Smooth muscle cell (in vitro differentiated cells): ENCODE measurements around the gene TRIM32. TPM values are rescaled to one million over a fixed set of nuclear protein-coding genes. Genes with fewer than 3 reads are reported as not detected.

Experiments used
- DNase-seq: peaks from one replicate; lab custom pipeline; 2025; ENCODE audit not compliant: unreplicated experiment; lab: John Stamatoyannopoulos, UW
- H2AFZ ChIP-seq: fragments of 200-600 bp; sonication (generic); 2 replicates; pipeline ENCODE4 v1.6.0; 2016; ENCODE audit warnings: antibody characterized with exemption, low read depth, mild to moderate bottlenecking
- H3F3A ChIP-seq: fragments of 200-600 bp; sonication (generic); 2 replicates; pipeline ENCODE4 v1.6.0; 2017; ENCODE audit warnings: antibody characterized with exemption, low read depth
- H3K27ac ChIP-seq: fragments of 200-600 bp; sonication (generic); 2 replicates; pipeline ENCODE4 v1.5.1; 2016; ENCODE audit warnings: low read depth, mild to moderate bottlenecking
- H3K27me3 ChIP-seq: fragments of 200-600 bp; sonication (generic); 2 replicates; pipeline ENCODE4 v1.6.1; 2016; ENCODE audit warnings: low read depth, mild to moderate bottlenecking
- H3K36me3 ChIP-seq: fragments of 200-600 bp; sonication (generic); 2 replicates; pipeline ENCODE4 v1.5.1; 2016; ENCODE audit warnings: low read depth
- H3K4me1 ChIP-seq: fragments of 200-600 bp; sonication (generic); 2 replicates; pipeline ENCODE4 v1.5.1; 2016; ENCODE audit warnings: low read depth
- H3K4me2 ChIP-seq: fragments of 200-600 bp; sonication (generic); 2 replicates; pipeline ENCODE4 v1.6.0; 2016; ENCODE audit warnings: mild to moderate bottlenecking
- H3K4me3 ChIP-seq: fragments of 200-600 bp; sonication (generic); 2 replicates; pipeline ENCODE4 v1.5.1; 2016; ENCODE audit warnings: mild to moderate bottlenecking
- H3K79me2 ChIP-seq: fragments of 200-600 bp; sonication (generic); 2 replicates; pipeline ENCODE4 v1.6.0; 2016; ENCODE audit warnings: low read depth, mild to moderate bottlenecking
- H3K9ac ChIP-seq: fragments of 200-600 bp; sonication (generic); 2 replicates; pipeline ENCODE4 v1.6.0; 2016; ENCODE audit warnings: low read depth
- H3K9me3 ChIP-seq: fragments of 200-600 bp; sonication (generic); replicated peaks from 2 replicates; pipeline ENCODE4 v1.5.1; 2016; ENCODE audit warnings: low read depth
- H4K20me1 ChIP-seq: fragments of 200-600 bp; sonication (generic); 2 replicates; pipeline ENCODE4 v1.6.0; 2016; ENCODE audit warnings: low read depth
- WGBS: methylation state at CpG from one replicate; pipeline ENCODE4 v1.1.7; 2016; ENCODE audit warnings: low lambda C conversion rate; 5-methylcytosine and 5-hydroxymethylcytosine counted together
- polyA plus RNA-seq: library from polyadenylated mRNA; unstranded; fragments of >200 nt; fragmentation: Nextera tagmentation; extraction: Ambion mirVana; gene quantifications from 2 replicates; pipeline ENCODE4 v1.2.1, GENCODE V29; 2016
- total RNA-seq: library from RNA; depleted of rRNA; stranded (reverse); fragments of >200 nt; gene quantifications from 2 replicates; pipeline ENCODE4 v1.2.3, GENCODE V29; 2014
- TF ChIP-seq, protein P1 (sequence below): fragments of 200-600 bp; sonication (generic); IDR thresholded peaks from 2 replicates; pipeline ENCODE4 v1.5.1; 2017; ENCODE audit warnings: borderline replicate concordance, mild to moderate bottlenecking, antibody characterized with exemption; ENCODE audit not compliant: insufficient read depth, poor library complexity, severe bottlenecking

TRIM32 gene
- total and polyA plus RNA-seq, 2 experiments from 2014 or later = 21.5 to 22.7 TPM

DNA sequence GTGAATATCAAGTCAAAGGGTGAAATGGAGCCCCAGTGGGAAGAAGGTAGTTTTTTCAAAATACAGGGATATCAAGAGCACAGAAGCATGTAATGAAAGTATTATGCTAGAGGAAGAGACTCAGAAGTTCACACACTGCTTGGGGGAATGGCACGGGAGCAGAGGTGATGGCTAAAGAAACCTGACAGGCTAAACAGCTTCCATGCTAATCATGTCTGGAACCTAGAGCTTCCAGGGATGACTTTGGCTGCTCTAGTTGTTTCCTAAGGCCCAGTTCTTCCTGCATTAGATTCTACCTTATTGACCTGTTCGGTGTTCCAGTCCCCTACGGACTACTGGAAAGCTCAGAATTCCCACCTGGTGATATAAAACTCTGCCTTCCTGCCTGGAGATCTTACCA is 34.3 kb downstream of the TRIM32 start:
- Histone ChIP-seq H3K4me1 (no peaks in the 10 kb centered on the region), H2AFZ (no peak overlapping the region), H3K9me3 (no peaks in the 10 kb centered on the region), H3K4me2 (no peak overlapping the region), H3K79me2 (no peaks in the 10 kb centered on the region), H3K9ac (no peak overlapping the region), H3K4me3 (no peak overlapping the region), H3F3A (no peaks in the 10 kb centered on the region), H3K36me3 (no peaks in the 10 kb centered on the region), H3K27me3 (no peaks in the 10 kb centered on the region), H4K20me1 (no peaks in the 10 kb centered on the region), H3K27ac (no peak overlapping the region)
- 96% methylated on average over 3 of the region's 3 CpGs for WGBS
- DNase-seq = no peak
- TF ChIP-seq, protein P1, sequence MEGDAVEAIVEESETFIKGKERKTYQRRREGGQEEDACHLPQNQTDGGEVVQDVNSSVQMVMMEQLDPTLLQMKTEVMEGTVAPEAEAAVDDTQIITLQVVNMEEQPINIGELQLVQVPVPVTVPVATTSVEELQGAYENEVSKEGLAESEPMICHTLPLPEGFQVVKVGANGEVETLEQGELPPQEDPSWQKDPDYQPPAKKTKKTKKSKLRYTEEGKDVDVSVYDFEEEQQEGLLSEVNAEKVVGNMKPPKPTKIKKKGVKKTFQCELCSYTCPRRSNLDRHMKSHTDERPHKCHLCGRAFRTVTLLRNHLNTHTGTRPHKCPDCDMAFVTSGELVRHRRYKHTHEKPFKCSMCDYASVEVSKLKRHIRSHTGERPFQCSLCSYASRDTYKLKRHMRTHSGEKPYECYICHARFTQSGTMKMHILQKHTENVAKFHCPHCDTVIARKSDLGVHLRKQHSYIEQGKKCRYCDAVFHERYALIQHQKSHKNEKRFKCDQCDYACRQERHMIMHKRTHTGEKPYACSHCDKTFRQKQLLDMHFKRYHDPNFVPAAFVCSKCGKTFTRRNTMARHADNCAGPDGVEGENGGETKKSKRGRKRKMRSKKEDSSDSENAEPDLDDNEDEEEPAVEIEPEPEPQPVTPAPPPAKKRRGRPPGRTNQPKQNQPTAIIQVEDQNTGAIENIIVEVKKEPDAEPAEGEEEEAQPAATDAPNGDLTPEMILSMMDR = no peak

DNA sequence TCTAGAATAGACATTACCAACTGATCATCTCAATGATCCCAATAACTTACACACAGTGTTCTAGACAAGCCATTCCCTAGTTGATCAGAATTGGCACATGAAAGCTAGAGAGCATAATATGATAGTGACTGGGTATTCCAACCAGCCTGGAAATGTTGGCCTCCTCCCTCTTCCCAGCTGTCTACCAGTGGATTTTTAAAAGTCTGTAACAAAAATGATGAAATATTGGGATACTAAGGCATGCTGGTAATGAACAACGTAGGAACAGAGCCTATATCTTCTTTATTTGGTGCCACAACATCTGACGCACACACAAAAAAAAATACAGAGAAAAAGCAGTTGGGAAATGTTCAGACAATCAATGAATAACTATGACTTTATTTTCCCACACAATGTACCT is 34.8 kb downstream of the TRIM32 start:
- Histone ChIP-seq H3K4me2 (no peak overlapping the region), H2AFZ (no peak overlapping the region), H3K36me3 (no peaks in the 10 kb centered on the region), H3K4me1 (no peaks in the 10 kb centered on the region), H3K79me2 (no peaks in the 10 kb centered on the region), H3K27ac (no peak overlapping the region), H3K9me3 (no peaks in the 10 kb centered on the region), H3K4me3 (no peak overlapping the region), H3K27me3 (no peaks in the 10 kb centered on the region), H4K20me1 (no peaks in the 10 kb centered on the region), H3F3A (no peaks in the 10 kb centered on the region), H3K9ac (no peak overlapping the region)
- TF ChIP-seq, protein P1 = no peak
- WGBS = 62% methylated on average over 2 of the region's 2 CpGs
- no peak for DNase-seq

- no peak overlapping the region for H3K27ac ChIP-seq
- H3K4me3 ChIP-seq = no peak overlapping the region
- H4K20me1 ChIP-seq = no peaks in the 10 kb centered on the region
- no peak overlapping the region for H3K4me2 ChIP-seq
- H3K27me3 ChIP-seq = no peaks in the 10 kb centered on the region
- no peak overlapping the region for H2AFZ ChIP-seq
- 69% methylated on average over 3 of the region's 3 CpGs for WGBS
- TF ChIP-seq, protein P1 = no peak
- no peaks in the 10 kb centered on the region for H3K4me1 ChIP-seq
- no peaks in the 10 kb centered on the region for H3F3A ChIP-seq
- no peaks in the 10 kb centered on the region for H3K36me3 ChIP-seq
- H3K79me2 ChIP-seq = no peaks in the 10 kb centered on the region
- H3K9me3 ChIP-seq = no peaks in the 10 kb centered on the region
- no peak overlapping the region for H3K9ac ChIP-seq
- no peak for DNase-seq
Observed at GRCh38 chr9:116724123-116724522, 37.0 kb downstream of the TRIM32 start.

DNA sequence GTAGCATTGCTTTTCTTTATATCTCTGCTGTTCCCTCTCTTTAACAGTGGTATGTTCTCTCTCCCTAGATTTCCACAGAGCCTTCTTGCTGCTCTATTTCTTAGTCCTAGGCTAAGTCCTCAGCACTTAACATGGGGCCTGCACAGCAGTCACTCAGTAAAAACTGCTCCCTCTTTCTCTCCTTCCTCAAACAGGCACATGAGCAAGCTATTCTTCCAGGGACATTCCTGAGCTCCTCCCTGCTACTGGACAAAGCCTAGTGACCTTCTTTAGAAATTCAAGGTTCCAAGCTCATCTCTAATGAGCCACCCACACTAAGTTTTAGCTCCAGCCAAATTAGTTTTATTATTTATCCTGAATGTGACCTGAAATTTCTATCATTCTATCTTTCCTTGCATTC is 39.5 kb downstream of the TRIM32 start:
- no peak for DNase-seq
- Histone ChIP-seq H4K20me1 (no peaks in the 10 kb centered on the region), H3K9ac (no peak overlapping the region), H3K27ac (no peak overlapping the region), H3K36me3 (no peaks in the 10 kb centered on the region), H3F3A (no peaks in the 10 kb centered on the region), H3K4me2 (no peak overlapping the region), H3K4me1 (no peaks in the 10 kb centered on the region), H3K4me3 (no peak overlapping the region), H3K27me3 (no peaks in the 10 kb centered on the region), H2AFZ (no peak overlapping the region), H3K9me3 (no peaks in the 10 kb centered on the region), H3K79me2 (no peaks in the 10 kb centered on the region)
- TF ChIP-seq, protein P1 = no peak
